ENCODE data around the gene GPC5. TPM values are rescaled to one million over a fixed set of nuclear protein-coding genes. Genes with fewer than 3 reads are reported as not detected.
A peak's percentile ranks its signal among the peaks of the same experiment; 100 is the strongest.
"Not testable (repeated sequence)": the region's sequence is repeated elsewhere in the genome, so short reads cannot be mapped to it uniquely, and the experiment has no call there.

The GPC5 gene
- total and polyA plus RNA-seq, 3 experiments from 2014 or later, result 0.08 to 0.39 (median 0.13) TPM

GRCh38 chr13:92460479-92460878, 1062.1 kb downstream of the GPC5 start:
- Mint-ChIP-seq H3K9me3 (peaks cover 0 to 5% (median 4%) of the 10 kb centered on the region in 5 donors), H3K4me1 (no peaks in the 10 kb centered on the region), H3K36me3 (peaks cover 0 to 1% (median 0%) of the 10 kb centered on the region in 3 donors), H3K27me3 (no peaks in the 10 kb centered on the region), H3K4me3 (peak overlapping the region in 1 of 7 donors; percentile 27), H3K27ac (no peak overlapping the region)
- Histone ChIP-seq H3K27me3 (ENCODE audit: insufficient read depth, low read length, poor library complexity, severe bottlenecking) (no peaks in the 10 kb centered on the region), H3K4me3 (ENCODE audit: low read length) (no peak overlapping the region), H3K36me3 (ENCODE audit: insufficient read depth, low read length) (no peaks in the 10 kb centered on the region), H3K27ac (ENCODE audit: low read depth, low read length) (no peak overlapping the region), H3K9me3 (ENCODE audit: low read length) (no peaks in the 10 kb centered on the region), H3K4me1 (ENCODE audit: insufficient read depth, low read length) (no peaks in the 10 kb centered on the region)
- ChIA-PET CTCF (no interaction called here), POLR2A (no interaction called here)
- DNase-seq, result no peak

DNA sequence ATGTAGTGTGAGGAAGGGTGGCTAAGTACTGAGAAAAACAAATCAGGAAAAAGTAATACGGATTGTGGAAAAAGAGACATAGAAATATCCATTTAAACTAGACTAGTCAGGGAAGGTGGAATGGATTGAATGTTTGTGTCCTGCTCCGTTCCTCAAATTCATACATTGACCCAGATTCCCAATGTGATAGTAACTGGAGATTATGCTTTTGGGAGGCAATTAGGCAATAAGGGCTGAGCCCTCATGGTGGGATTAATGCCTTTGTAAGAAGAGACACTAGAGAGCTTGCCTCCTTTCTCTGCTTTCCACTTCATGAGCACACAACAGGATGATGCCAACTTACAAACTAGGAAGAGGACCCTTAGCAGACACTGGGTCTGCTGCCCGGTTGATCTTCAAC, 1063.0 kb downstream of the GPC5 start:
- Mint-ChIP-seq H3K9me3 (peaks cover 0 to 6% (median 4%) of the 10 kb centered on the region in 5 donors), H3K27ac (no peak overlapping the region), H3K4me1 (no peaks in the 10 kb centered on the region), H3K4me3 (no peak overlapping the region), H3K36me3 (peaks cover 0 to 1% (median 0%) of the 10 kb centered on the region in 3 donors), H3K27me3 (no peaks in the 10 kb centered on the region)
- H3K9me3 ChIP-seq (ENCODE audit: low read length), result no peaks in the 10 kb centered on the region
- no peaks in the 10 kb centered on the region for H3K27me3 ChIP-seq (ENCODE audit: insufficient read depth, low read length, poor library complexity, severe bottlenecking)
- H3K36me3 ChIP-seq (ENCODE audit: insufficient read depth, low read length), result no peaks in the 10 kb centered on the region
- no peak overlapping the region for H3K4me3 ChIP-seq (ENCODE audit: low read length)
- no peaks in the 10 kb centered on the region for H3K4me1 ChIP-seq (ENCODE audit: insufficient read depth, low read length)
- H3K27ac ChIP-seq (ENCODE audit: low read depth, low read length), result no peak overlapping the region
- ChIA-PET CTCF (no interaction called here), POLR2A (no interaction called here)
- DNase-seq, result no peak

DNA sequence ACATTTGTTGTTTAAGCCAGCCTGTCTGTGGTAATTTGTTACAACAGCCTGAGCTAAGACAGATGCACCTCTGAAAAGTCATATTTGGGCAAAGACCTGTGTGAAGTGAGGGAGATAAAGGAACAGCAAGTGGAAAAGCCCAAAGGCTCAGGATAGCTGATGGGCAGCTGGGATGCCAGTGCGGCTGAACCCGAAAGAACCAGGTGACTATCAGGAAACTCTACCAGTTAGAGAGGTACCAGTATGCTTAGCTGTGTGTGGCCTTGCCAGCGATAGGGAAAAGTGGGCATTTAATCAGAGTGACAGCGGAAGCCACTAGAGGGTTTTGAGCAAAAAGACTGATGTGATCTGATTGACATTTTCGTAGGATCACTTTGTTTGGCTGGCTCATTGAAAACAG, 1063.4 kb downstream of the GPC5 start:
- DNase-seq, result no peak
- CTCF ChIA-PET, result no interaction called here
- H3K4me1 Mint-ChIP-seq, result no peaks in the 10 kb centered on the region
- no peak overlapping the region for H3K4me3 ChIP-seq (ENCODE audit: low read length)
- no peak overlapping the region for H3K27ac Mint-ChIP-seq
- peaks cover 0 to 1% (median 0%) of the 10 kb centered on the region in 3 donors for H3K36me3 Mint-ChIP-seq
- H3K27ac ChIP-seq (ENCODE audit: low read depth, low read length), result no peak overlapping the region
- no peaks in the 10 kb centered on the region for H3K27me3 ChIP-seq (ENCODE audit: insufficient read depth, low read length, poor library complexity, severe bottlenecking)
- no peaks in the 10 kb centered on the region for H3K27me3 Mint-ChIP-seq
- no peaks in the 10 kb centered on the region for H3K9me3 ChIP-seq (ENCODE audit: low read length)
- H3K4me1 ChIP-seq (ENCODE audit: insufficient read depth, low read length), result no peaks in the 10 kb centered on the region
- H3K36me3 ChIP-seq (ENCODE audit: insufficient read depth, low read length), result no peaks in the 10 kb centered on the region
- H3K9me3 Mint-ChIP-seq, result peaks cover 0 to 10% (median 4%) of the 10 kb centered on the region in 5 donors
- no peak overlapping the region for H3K4me3 Mint-ChIP-seq
- POLR2A ChIA-PET, result no interaction called here

DNA sequence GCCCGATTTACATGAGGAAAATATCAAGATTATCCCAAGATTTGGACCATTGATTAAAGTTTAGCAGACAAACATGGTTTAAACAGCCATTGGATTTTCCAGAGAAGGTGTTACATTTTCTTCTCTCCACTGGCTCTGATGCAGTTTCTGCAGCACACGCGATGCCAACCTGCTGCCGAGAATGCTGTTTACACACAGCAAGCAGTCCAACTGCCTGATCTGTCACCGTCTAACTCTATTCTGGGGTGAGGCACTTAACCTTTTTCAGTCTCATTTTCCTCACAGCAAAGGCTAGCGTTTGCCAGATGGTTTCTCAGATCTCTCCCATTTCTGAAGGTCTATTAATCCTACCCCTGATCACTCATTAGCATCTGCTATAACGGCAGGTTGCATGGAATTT, 1064.7 kb downstream of the GPC5 start:
- H3K27me3 Mint-ChIP-seq, result no peaks in the 10 kb centered on the region
- H3K27me3 ChIP-seq (ENCODE audit: insufficient read depth, low read length, poor library complexity, severe bottlenecking), result no peaks in the 10 kb centered on the region
- H3K4me3 Mint-ChIP-seq, result no peak overlapping the region
- H3K27ac ChIP-seq (ENCODE audit: low read depth, low read length), result no peak overlapping the region
- H3K36me3 Mint-ChIP-seq, result peaks cover 0 to 1% (median 0%) of the 10 kb centered on the region in 3 donors
- H3K4me3 ChIP-seq (ENCODE audit: low read length), result no peak overlapping the region
- ChIA-PET CTCF (no interaction called here), POLR2A (no interaction called here)
- H3K4me1 ChIP-seq (ENCODE audit: insufficient read depth, low read length), result no peaks in the 10 kb centered on the region
- no peak for DNase-seq
- peaks cover 0 to 10% (median 4%) of the 10 kb centered on the region in 5 donors for H3K9me3 Mint-ChIP-seq
- H3K36me3 ChIP-seq (ENCODE audit: insufficient read depth, low read length), result no peaks in the 10 kb centered on the region
- no peaks in the 10 kb centered on the region for H3K4me1 Mint-ChIP-seq
- H3K9me3 ChIP-seq (ENCODE audit: low read length), result no peaks in the 10 kb centered on the region
- no peak overlapping the region for H3K27ac Mint-ChIP-seq

GRCh38 chr13:92473765-92474475, 1075.5 kb downstream of the GPC5 start:
- Mint-ChIP-seq H3K27ac (no peak overlapping the region), H3K9me3 (peaks cover 0 to 22% (median 1%) of the 10 kb centered on the region in 5 donors), H3K36me3 (no peaks in the 10 kb centered on the region), H3K27me3 (no peaks in the 10 kb centered on the region), H3K4me3 (no peak overlapping the region), H3K4me1 (no peaks in the 10 kb centered on the region)
- H3K4me3 ChIP-seq (ENCODE audit: low read length), result no peak overlapping the region
- no peaks in the 10 kb centered on the region for H3K36me3 ChIP-seq (ENCODE audit: insufficient read depth, low read length)
- DNase-seq, result no peak
- H3K27ac ChIP-seq (ENCODE audit: low read depth, low read length), result no peak overlapping the region
- H3K27me3 ChIP-seq (ENCODE audit: insufficient read depth, low read length, poor library complexity, severe bottlenecking), result no peaks in the 10 kb centered on the region
- H3K4me1 ChIP-seq (ENCODE audit: insufficient read depth, low read length), result no peaks in the 10 kb centered on the region
- ChIA-PET POLR2A (no interaction called here), CTCF (no interaction called here)
- H3K9me3 ChIP-seq (ENCODE audit: low read length), result no peaks in the 10 kb centered on the region

- Histone ChIP-seq H3K27me3 (ENCODE audit: insufficient read depth, low read length, poor library complexity, severe bottlenecking) (no peaks in the 10 kb centered on the region), H3K36me3 (ENCODE audit: insufficient read depth, low read length) (no peaks in the 10 kb centered on the region), H3K4me1 (ENCODE audit: insufficient read depth, low read length) (no peaks in the 10 kb centered on the region), H3K4me3 (ENCODE audit: low read length) (no peak overlapping the region), H3K9me3 (ENCODE audit: low read length) (no peaks in the 10 kb centered on the region), H3K27ac (ENCODE audit: low read depth, low read length) (no peak overlapping the region)
- H3K36me3 Mint-ChIP-seq, result no peaks in the 10 kb centered on the region
- ChIA-PET CTCF (no interaction called here), POLR2A (no interaction called here)
- H3K4me3 Mint-ChIP-seq, result no peak overlapping the region
- H3K27ac Mint-ChIP-seq, result no peak overlapping the region
- H3K27me3 Mint-ChIP-seq, result no peaks in the 10 kb centered on the region
- no peak for DNase-seq
- peaks cover 4 to 32% (median 7%) of the 10 kb centered on the region in 5 donors for H3K9me3 Mint-ChIP-seq
- no peaks in the 10 kb centered on the region for H3K4me1 Mint-ChIP-seq
Observed at GRCh38 chr13:92480387-92480786, 1082.0 kb downstream of the GPC5 start.

- H3K36me3 Mint-ChIP-seq; H3K27ac Mint-ChIP-seq; CTCF ChIA-PET; H3K4me1 Mint-ChIP-seq; H3K4me3 ChIP-seq (ENCODE audit: low read length); H3K27me3 ChIP-seq (ENCODE audit: insufficient read depth, low read length, poor library complexity, severe bottlenecking); H3K36me3 ChIP-seq (ENCODE audit: insufficient read depth, low read length); DNase-seq; H3K27me3 Mint-ChIP-seq; H3K4me3 Mint-ChIP-seq; H3K4me1 ChIP-seq (ENCODE audit: insufficient read depth, low read length); POLR2A ChIA-PET; H3K27ac ChIP-seq (ENCODE audit: low read depth, low read length); H3K9me3 ChIP-seq (ENCODE audit: low read length): not testable (repeated sequence)
- H3K9me3 Mint-ChIP-seq, result peaks cover 4 to 29% (median 7%) of the 10 kb centered on the region in 5 donors
Observed at GRCh38 chr13:92482790-92483189, 1084.4 kb downstream of the GPC5 start.

- no peaks in the 10 kb centered on the region for H3K36me3 ChIP-seq (ENCODE audit: insufficient read depth, low read length)
- Mint-ChIP-seq H3K4me3 (no peak overlapping the region), H3K27me3 (no peaks in the 10 kb centered on the region), H3K27ac (no peak overlapping the region), H3K36me3 (no peaks in the 10 kb centered on the region), H3K9me3 (peaks cover 4 to 24% (median 5%) of the 10 kb centered on the region in 5 donors), H3K4me1 (no peaks in the 10 kb centered on the region)
- H3K4me1 ChIP-seq (ENCODE audit: insufficient read depth, low read length), result no peaks in the 10 kb centered on the region
- ChIA-PET CTCF (no interaction called here), POLR2A (no interaction called here)
- H3K27me3 ChIP-seq (ENCODE audit: insufficient read depth, low read length, poor library complexity, severe bottlenecking), result no peaks in the 10 kb centered on the region
- no peak overlapping the region for H3K4me3 ChIP-seq (ENCODE audit: low read length)
- DNase-seq, result no peak
- no peak overlapping the region for H3K27ac ChIP-seq (ENCODE audit: low read depth, low read length)
- no peaks in the 10 kb centered on the region for H3K9me3 ChIP-seq (ENCODE audit: low read length)
Observed at GRCh38 chr13:92483894-92484293, 1085.5 kb downstream of the GPC5 start.
